GM21526 (cell line): ENCODE measurements around the gene UGT1A3.

Experiments used
- ATAC-seq: cut with Tn5 transposase; IDR thresholded peaks from one replicate; pipeline ENCODE4 v1.9.1; 2021; ENCODE audit warnings: moderate library complexity; ENCODE audit not compliant: unreplicated experiment, low FRiP score

The UGT1A3 gene

GRCh38 chr2:233792720-233793119 is 63.9 kb downstream of the UGT1A3 start:
- ATAC-seq = no peak

DNA sequence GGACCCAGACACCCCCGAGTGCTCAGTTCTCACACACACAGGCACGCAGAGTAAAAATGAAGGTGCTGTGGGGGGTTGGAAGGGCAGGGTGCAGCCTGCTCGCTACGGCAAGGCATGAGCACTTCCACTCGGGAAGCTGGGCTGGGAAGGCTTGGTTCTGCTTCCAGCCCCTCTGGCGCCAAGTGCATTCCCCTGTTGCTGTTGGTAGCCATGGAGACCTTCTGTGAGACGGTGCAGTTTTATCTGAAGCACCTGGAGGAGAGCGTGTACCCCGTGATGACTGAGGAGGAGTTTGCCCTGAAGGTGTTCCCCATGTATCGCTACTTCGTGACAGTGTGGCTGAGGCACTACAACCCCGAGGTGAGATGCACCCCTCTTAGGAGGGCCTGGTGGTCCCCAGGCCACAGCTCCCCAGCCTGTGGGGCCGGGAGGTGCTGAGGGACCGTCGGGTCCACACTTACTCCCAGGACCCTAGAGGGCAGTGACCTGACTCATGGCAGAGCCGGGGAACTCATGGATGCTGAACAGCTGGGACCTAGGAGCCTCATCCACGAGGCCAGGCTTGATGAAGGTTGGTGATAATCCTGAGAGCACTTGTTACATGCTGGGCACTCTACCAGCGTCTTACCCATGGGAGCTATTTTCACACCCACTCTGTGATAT is 64.8 kb downstream of the UGT1A3 start:
- ATAC-seq = no peak

DNA sequence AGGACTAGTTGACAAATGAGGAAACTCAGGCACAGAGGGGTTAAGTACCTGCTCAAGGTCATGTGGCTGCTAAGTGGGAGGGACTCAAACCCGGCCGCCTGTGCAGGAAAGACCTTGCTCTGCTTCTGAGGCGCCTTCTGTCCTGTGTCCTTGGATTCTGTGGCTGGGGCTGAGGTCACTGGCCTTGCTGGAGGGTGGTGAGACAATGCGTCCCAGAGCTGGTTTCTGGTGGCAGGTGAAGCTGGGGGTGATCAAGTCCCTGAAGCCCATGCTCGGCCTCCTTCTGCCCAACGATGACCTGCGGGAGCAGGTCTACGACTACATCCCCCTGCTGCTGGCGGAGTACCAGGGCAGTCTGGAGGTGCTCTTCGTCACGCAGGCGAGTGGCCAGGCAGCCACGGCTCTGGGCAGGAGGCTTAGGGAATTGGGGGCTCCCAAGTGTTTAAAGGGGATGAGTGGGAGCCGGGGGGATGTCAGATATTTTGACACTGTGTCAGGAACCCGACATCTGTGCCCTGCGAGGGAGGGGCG is 65.4 kb downstream of the UGT1A3 start:
- ATAC-seq = no peak

DNA sequence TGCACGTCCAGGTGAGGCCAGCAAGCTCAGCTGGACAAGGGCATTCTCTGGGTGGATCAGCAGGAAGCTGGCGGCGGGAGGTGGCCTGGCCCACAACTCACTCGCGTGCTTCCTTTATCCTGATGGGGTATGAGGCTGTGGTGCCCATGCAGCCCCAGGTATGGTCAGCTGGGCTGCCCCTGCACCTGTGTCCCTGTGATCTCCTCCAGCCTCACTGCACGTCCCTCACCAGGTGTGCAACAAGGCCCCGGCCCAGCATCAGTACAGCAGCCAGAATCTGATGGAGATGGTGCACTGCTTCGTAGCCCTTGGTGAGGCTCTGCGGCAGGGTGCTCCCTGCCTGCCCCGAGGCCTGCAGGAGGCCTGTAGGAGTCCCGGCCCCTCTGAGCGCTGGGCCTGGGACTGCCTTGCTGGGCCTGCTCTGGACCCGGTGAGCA is 66.9 kb downstream of the UGT1A3 start:
- ATAC-seq = no peak

DNA sequence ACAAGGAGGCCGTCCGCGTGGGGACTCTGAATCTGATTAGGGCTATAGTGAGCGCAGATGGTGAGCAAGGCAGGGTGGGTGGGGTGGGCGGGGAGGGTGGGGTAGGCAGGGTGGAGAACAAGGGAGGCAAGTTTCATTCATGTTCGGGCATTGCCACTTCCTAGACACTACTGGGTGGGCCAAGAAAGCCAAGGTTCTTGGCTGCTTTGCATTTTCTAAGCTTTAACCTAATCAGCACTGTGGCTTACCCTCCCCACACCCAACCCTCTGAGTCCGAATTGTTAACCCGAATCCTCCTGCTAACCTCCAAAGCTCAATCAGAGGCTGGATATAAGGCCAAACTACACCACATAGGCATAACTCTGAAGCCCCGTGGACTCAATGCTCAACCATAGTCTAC is 67.4 kb downstream of the UGT1A3 start:
- ATAC-seq = no peak

DNA sequence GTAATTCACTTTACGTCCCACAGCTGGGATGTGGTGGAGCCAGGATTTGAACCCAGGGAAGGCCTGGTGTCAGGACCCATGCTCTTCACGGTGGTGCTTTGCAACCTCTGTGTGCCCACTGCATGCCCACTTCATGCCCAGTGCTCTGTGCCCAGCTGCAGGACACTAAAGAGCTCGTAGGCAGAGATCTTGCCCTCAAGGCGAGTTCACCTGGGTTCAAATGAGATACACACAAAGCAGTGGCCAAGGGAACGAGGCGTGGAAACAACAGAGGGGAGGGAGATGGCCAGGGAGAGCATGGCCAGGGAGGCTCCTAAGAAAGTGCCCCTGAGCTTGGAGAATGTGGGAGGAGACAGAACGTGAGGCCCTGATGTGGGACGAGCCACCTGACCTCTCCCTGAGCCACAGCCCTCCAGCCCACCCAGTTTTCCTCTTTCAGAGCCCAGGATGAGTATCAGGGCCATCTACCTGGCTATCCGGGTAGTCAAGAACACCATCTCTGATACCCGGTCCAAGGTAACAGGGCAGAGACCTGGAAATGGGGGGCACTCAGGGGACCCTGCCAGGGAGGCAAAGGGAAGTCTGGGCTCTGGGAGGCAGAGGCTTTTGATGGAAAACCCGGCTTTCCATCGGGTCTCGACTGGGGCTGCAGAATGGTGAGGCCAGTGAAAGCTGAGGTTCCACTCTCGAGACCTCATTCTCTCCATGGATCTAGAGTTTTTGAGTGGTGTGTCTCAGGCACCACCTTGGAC is 69.7 kb downstream of the UGT1A3 start:
- ATAC-seq = no peak

GRCh38 chr2:233799087-233799665 is 70.3 kb downstream of the UGT1A3 start:
- ATAC-seq = no peak

DNA sequence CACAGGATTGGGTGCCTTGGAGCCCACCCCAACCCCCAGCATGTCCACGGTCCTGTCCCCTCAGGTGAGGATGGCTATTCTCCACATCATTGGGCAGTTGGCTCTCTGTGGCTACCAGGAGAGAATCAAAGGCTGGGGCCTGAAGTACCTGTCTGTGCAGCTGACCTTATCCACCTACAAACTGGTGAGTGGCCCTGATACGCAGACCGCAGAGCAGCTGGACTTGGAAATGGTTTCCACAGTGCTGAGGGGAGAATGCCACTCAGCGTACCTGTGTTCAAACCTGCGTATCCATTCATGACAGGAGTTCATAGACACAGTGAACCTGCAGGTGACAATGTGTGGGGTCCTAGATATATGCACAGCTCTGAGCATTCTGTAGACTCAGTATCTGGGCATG is 70.9 kb downstream of the UGT1A3 start:
- no peak for ATAC-seq

- ATAC-seq = no peak
Measured at GRCh38 chr2:233800208-233800607, 71.4 kb downstream of the UGT1A3 start.

DNA sequence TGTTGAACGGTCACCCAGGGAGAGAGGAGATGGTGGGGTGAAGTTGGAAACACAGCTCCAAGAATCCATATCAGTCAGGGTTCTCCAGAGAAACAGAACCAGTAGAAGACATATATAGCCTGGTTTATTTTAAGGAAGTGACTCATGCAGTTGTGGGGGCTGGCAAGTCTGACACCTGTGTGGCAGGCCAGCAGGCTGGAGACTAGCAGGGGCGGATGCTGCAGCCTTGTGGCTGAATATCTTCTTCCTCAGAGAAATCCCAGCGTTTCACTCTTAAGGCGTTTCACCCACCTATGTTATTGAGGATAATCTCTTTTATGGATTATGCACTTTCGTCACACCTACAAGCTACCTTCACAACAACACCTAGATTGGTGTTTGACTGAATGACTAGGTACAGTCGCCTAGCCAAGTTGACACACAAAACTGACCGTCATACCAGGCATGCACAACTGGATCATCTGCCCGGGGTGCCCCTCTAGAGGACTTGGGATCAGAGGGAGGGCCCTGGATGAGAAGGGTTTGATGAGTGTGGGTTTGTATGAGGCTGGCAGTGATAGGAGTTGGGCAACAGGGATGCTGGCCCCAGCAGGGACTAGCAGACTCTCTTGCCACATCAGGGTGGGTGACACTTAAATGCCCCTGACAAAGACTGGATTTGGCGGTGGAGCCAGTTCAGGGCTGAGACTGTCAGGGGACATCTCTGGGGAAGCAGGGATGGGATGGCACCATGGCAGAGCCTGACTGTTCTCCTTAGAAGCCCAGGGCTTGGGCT is 72.7 kb downstream of the UGT1A3 start:
- no peak for ATAC-seq

DNA sequence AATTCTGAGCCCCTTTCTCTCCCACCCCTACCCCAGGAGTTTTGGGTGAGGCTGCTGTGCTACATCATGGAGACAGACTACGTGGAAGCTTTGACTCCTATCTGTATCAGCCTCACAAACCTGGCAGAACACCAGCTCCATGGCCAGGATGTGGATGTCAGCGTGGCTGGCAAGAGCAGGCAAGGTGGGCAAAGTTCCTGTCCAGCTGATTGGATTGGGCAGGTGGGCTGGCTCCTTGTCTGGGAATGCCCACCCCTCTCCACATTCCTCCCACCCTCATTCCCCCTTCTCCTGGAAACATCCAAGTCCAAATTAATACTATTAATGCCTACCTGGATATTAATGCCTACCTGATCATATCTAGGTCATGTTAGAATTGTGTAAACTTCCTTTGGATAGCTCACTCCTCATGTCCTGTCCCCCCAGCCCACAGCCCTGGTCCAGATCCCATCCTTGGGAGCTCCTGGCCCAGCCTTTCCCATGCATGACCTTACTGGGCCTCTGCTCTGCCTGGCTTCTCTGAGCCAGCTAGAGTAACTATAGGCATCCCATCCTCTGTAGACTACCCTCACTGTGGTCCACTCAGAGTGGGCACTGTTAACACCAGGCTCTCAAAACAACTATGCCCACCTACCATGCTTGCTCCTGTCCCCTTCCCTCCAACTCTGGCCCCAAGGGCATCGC is 73.4 kb downstream of the UGT1A3 start:
- no peak for ATAC-seq

DNA sequence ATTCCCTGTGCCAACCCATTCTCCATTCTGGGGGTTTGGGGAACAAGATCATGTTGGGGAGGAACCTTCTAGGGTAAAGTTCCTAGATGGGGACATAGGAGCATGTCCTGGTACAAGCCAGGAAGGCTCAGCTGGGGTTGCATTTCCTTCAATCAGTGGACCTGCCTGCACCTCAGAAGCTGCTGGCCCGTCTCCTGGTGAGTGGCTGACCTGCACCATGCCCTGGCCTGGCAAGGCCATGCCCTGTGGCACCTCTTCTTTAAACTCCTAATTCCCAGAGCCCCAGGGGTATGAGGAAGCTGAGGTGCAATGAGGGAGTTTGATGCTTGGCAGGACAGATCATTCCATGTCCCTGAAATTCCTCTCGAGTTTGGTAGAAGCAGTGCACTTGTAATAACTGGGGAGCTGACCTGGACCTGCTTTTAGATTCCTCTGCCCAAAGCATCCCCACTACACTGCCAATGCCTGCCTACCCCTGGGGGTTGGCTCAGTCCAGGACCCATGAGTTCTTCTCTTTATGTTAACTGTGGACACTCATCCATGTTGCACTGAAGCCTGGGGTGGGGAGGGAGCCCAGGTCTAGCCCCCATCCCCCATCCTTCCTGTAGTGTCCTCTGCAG is 74.6 kb downstream of the UGT1A3 start:
- ATAC-seq = no peak

DNA sequence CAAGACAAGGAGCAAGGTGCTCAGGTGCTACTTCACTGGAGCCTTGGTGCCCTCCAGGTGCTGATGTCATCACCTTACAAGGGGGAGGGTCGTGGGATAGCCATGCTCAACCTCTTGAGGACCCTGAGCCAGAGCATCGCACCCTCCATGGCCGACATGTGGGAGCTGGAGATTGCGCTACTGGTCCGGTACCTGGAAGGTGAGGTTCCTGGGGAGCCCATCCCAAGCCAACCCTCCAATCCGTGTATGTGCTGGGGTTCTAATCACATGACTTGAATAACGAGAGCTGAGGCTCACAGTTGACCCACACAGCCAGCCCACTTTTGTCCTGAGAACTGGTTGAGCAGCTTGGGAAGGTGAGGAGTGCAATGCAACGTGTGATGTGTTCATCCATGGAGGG is 75.2 kb downstream of the UGT1A3 start:
- no peak for ATAC-seq

GRCh38 chr2:233807215-233807865 is 78.5 kb downstream of the UGT1A3 start:
- no peak for ATAC-seq

DNA sequence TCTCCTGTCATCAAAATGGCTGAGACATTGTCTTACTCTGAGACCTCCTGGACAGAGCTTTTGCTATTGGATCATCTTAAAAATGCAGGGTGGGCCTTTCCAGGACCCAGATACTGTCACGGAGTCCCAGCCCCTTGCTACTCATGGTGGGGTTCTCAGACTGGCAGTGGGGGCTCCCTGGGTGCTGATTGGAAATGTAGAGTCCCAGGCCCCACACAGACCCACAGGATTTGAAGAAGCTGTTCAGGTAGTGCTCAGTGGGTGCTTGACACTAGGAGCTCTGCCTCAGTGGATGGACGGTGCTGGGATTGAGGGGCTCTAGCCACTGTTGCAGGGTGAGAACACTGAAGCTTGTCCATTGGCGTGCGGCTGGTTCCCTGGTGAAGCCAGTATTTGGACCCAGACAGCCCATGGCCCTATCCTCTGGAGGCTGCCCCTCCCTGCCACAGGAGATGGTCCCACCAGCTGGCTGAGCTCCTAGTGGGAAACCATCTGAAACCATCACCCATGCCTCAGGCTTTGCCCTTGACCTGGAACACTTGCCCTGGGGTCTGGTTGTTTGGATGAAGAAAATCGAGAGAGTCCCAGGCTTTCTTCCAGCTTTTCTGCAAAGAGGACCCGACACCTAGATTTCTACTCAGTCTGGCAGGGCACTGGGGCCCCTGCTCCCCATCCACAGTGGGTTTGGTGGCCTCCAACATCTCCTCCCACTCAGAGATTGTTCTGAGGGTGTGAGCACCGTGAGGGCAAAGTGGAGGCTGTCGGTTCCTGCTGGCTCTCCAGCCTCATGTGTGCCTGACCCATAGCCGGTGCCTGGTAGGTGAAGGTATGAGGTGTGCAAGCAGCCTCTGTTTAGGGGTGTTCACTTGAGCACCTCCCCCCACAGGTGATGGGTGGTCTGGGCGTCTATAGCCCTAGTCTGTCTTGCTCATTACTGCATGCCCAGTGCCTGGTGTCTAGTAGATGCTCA is 79.4 kb downstream of the UGT1A3 start:
- no peak for ATAC-seq

- no peak for ATAC-seq
Measured at GRCh38 chr2:233810385-233810784, 81.5 kb downstream of the UGT1A3 start.

- no peak for ATAC-seq
Measured at GRCh38 chr2:233811087-233811486, 82.2 kb downstream of the UGT1A3 start.

- no peak for ATAC-seq
Measured at GRCh38 chr2:233811732-233812131, 82.9 kb downstream of the UGT1A3 start.
